GM12874 (cell line): ENCODE data around the gene GHR.

Experiments used
- TF ChIP-seq, protein P1 (sequence below): IDR thresholded peaks from 2 replicates; pipeline ENCODE4 v1.5.1; 2011; ENCODE audit warnings: low read depth, mild to moderate bottlenecking, control low read depth, low read length, moderate library complexity; ENCODE audit not compliant: insufficient read depth

GHR gene

DNA sequence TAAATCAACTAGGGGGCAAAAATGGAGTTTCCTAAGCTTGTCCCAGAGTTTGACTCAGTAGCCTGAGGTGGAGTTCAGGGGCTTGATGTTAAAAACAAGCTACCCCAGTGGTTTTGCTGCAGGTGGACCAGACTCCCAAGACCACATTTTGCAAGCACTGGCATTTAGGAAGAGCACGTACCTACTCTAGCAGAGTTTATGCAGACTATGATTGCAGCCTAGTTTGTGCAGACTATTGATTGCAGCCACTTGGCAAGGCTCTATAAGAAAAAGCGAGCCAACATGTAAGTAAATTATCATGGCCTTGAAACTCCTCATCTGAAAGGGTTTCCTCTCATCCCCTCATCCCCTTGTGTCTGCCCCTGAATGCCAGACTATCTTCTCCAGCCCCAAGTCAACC lies 231.4 kb downstream of the GHR start:
- TF ChIP-seq, protein P1, sequence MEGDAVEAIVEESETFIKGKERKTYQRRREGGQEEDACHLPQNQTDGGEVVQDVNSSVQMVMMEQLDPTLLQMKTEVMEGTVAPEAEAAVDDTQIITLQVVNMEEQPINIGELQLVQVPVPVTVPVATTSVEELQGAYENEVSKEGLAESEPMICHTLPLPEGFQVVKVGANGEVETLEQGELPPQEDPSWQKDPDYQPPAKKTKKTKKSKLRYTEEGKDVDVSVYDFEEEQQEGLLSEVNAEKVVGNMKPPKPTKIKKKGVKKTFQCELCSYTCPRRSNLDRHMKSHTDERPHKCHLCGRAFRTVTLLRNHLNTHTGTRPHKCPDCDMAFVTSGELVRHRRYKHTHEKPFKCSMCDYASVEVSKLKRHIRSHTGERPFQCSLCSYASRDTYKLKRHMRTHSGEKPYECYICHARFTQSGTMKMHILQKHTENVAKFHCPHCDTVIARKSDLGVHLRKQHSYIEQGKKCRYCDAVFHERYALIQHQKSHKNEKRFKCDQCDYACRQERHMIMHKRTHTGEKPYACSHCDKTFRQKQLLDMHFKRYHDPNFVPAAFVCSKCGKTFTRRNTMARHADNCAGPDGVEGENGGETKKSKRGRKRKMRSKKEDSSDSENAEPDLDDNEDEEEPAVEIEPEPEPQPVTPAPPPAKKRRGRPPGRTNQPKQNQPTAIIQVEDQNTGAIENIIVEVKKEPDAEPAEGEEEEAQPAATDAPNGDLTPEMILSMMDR, result no peak

DNA sequence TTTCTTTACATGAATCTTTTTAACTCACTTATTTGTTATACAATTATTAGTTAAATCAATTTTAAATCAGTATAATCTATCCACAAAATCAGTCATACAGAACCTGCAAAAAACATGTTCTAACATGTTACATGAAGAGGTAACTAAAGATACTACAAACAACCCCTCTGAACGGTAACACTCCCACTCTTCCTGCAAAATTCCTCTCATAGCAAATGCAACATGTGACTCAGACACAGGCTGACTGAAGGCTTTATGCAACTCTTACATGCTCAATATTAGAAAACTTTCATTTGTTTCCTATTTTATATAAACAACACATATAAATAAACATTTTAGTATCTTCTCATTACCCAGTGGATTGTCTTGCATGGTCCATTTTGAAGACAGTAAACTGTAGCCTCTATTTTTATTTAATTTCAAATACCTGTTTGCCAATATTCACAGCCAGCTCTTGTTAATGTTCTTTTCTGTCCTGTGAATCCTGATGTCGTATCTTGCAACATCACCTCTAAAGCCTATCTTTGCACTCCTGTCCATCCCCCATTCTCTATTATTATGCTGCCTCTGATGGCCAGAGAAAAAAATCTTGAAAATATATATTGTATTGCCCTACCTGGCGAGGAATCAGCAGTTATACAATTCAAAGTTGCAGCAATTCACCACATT lies 232.9 kb downstream of the GHR start:
- TF ChIP-seq, protein P1, result no peak

DNA sequence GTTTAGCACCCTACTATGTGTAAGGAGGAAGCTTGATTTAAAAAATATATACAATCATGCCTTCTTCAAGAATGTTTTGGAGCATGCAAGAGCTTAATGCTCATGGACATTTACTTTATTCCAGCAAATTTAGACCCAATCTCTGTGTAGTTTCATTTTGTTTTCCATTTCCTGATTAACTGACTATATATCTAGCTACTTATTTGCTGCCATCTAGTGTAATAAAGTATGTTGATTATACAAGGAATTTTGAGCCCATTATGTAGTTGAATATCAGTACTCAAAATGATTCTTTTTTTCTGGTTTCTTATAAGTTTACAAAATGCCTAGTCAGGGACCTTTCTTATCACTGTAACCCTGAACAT lies 233.4 kb downstream of the GHR start:
- TF ChIP-seq, protein P1, result no peak

DNA sequence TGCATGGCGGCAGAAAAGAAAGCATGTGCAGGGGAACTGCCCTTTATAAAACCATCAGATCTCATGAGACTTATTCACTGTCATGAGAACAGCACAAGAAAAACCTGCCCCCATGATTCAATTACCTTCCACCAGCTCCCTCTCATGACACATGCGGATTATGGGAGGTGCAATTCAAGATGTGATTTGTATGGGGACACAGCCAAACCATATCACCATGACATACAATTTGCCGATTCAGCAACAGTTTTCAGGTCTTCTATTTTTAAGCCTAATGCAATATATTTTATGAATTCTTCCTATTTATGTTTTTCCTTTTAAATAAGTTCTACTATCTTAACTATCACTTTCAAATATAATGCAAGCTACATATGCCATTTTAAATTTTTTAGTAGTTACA lies 242.6 kb downstream of the GHR start:
- TF ChIP-seq, protein P1, result no peak

DNA sequence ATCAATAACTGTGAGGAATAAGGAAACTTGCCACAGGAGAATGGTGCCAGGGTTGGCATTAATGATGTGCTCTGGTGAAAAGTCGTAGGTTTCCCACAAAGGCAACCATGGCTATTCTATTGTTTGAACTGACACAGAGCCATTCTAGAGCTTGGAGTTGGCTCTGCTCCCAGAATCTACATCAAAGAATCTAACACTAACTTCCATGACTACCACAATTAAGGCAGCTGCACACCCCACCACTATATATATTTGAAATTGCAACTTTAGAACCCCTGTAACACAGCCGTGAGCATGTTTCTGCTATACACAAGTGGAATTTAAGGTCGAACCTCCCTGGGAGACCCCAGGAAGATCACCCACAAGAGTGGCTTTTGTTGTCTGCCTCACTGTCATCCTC lies 243.6 kb downstream of the GHR start:
- TF ChIP-seq, protein P1, result no peak

DNA sequence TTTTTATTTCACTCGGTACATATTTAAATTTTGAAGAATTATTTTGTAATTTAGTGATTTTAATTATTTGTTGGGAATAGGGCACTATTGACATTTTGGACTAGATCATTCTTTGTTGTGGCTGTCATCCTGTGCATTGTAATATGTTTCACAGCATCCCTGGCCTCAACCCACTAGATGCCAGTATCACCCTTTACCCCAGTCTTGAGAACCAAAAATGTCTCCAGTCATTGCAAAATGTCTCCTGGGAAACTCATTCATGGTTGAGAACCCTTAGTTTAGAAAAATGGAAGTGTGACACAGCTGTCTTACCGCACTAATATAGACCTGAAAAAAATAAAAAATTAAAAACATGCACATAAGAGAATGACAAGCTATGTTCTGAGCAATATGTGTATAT lies 245.0 kb downstream of the GHR start:
- TF ChIP-seq, protein P1, result no peak

DNA sequence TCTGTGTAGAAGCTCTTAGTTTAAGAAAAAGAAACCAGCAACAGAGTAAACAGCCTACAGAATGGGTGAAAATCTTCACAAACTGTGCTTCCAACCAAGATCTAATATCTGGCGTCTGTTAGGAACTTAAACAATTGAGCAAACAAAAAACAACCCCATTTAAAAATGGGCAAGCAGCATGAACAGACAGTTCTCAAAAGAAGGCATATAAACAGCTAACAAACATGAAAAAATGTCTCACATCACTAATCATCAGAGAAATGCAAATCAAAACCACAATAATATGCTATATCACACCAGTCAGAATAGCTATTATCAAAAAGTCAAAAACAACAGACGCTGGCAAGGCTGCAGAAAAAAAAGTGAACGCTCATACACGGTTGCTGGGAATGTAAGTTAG lies 249.7 kb downstream of the GHR start:
- TF ChIP-seq, protein P1, result no peak

DNA sequence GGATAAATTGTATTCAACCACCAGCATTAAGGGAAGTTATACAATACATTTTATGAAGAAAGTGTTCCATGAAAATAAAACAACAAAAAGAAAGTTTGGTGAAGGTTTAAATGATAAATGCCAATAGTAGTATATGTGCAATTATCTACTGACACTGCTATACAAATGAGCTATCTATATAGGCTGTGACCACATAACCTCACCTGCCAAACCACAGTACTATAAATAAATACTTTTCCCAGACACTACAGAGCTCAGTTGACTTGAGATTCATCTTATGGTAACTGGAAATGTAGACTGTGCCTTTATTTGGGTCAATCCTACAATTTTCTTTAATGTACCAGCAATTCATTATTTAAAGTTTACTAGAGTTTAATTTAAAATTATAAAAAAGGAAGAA lies 252.4 kb downstream of the GHR start:
- TF ChIP-seq, protein P1, result no peak
